ENCODE results near the gene SLFN12.
"Not testable (repeated sequence)": the region's sequence is repeated elsewhere in the genome, so short reads cannot be mapped to it uniquely, and the experiment has no call there.

The SLFN12 gene

DNA sequence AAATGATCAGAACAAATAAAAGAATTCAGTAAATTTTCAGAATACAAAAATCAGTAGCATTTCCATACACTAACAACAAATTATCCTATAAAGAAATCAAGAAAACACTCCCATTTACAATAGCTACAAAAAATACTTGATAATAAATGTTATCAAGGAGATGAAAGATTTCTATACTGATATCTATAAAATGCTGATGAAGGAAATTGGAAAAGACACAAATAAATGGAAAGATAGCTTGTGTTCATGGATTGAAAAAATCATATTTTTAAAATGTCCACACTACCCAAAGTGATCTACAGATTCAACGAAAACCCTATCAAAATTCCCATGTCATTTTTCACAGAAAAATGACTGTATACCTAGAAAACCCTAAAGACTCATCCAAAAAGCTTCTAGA lies 18.1 kb downstream of the SLFN12 start:
- no peak for DNase-seq (ENCODE audit: low read depth in 4 of 4, low spot score in 1 of 4)

GRCh38 chr17:35407531-35407930 lies 24.8 kb downstream of the SLFN12 start:
- no peak for DNase-seq (ENCODE audit: low read depth in 4 of 4, low spot score in 1 of 4)

GRCh38 chr17:35406568-35406967 lies 25.7 kb downstream of the SLFN12 start:
- no peak for DNase-seq (ENCODE audit: low read depth in 4 of 4, low spot score in 1 of 4)

DNA sequence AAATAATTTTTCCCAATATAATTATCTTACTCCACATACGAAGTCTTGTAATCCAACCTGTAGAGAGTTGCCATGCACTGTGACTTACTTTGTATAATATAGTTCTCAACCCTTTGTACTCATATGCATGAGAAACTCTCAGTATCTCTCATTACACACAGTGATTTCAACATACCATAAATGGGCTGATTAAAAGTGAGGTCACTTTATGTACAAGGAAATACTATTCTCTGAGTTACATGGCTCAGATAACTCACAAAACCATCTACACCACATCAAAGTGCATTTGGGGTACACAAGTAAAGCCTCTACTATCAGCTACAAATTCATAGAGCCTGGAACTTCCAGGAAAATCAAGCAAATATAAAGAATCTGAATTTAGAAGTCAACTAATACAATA lies 27.9 kb downstream of the SLFN12 start:
- DNase-seq (ENCODE audit: low read depth in 4 of 4, low spot score in 1 of 4) = no peak

GRCh38 chr17:35393783-35394182 lies 38.5 kb downstream of the SLFN12 start:
- not testable (repeated sequence) for DNase-seq (ENCODE audit: low read depth in 4 of 4, low spot score in 1 of 4)

- DNase-seq (ENCODE audit: low read depth in 4 of 4, low spot score in 1 of 4) = no peak
Observed at GRCh38 chr17:35390663-35391062, 41.6 kb downstream of the SLFN12 start.

GRCh38 chr17:35390156-35390555 lies 42.1 kb downstream of the SLFN12 start:
- no peak for DNase-seq (ENCODE audit: low read depth in 4 of 4, low spot score in 1 of 4)

GRCh38 chr17:35387496-35387895 lies 44.8 kb downstream of the SLFN12 start:
- no peak for DNase-seq (ENCODE audit: low read depth in 4 of 4, low spot score in 1 of 4)

GRCh38 chr17:35377706-35378105 lies 54.6 kb downstream of the SLFN12 start:
- DNase-seq (ENCODE audit: low read depth in 4 of 4, low spot score in 1 of 4) = no peak

DNA sequence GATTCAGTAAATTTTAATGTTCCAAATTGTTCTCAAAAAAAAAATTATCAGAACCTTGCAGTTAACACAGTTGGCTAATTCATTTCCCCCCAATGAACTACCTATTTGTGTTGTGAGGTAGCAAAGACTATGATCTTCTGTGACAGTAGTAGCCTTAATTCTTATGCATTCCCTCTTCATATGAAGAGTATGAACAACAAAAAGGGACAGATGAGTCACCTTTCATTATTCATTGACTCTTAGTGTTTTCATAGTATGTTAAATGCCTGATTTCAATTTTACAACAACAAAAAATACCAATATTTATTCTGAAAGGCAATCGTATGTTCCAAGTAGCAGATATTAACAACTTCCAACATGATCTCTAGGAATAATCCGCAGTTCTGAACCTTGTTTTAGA lies 55.2 kb downstream of the SLFN12 start:
- DNase-seq (ENCODE audit: low read depth in 4 of 4, low spot score in 1 of 4) = no peak

- DNase-seq (ENCODE audit: low read depth in 4 of 4, low spot score in 1 of 4) = no peak
Observed at GRCh38 chr17:35376245-35376644, 56.1 kb downstream of the SLFN12 start.

- no peak for DNase-seq (ENCODE audit: low read depth in 4 of 4, low spot score in 1 of 4)
Observed at GRCh38 chr17:35374766-35375344, 57.4 kb downstream of the SLFN12 start.

DNA sequence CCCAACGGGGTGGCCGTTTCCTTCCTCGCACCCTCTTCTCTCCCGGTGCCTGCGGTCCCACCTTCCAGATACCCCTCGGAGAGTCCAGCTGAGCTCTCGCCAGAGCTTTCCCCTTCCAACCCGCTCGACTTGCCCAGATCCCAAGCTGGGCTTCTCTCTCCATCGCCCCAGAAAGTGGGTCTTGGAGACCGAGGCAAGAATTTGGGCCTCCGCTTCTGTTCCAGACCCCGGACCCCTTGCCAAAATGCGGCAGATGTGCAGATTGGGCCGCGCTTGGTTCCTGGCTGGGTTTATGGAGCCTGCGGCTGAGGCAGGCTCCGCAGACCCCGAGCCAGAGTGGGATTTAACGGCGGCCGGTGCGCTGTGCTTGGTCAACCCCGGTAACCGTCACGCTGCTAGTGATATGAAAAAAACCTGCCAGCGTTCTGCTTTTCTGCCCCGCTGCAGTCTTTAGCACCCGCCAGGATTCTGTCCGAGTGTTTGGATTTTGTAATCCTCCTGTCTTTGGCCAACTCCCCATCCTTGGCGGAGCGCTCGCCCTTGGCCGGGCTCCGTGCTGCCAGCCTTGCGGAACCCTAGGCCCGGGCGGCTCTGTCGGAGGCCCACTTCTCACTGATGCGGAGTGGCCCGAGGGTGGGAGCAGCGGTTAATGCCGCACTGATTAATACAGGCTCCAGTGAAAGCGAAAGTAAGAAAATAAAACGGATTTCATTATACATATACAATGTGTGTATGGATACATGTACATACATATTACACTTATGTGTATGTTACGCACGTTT lies 58.1 kb downstream of the SLFN12 start:
- DNase-seq (ENCODE audit: low read depth in 4 of 4, low spot score in 1 of 4) = peak; percentile 13 to 32 (median 28)

DNA sequence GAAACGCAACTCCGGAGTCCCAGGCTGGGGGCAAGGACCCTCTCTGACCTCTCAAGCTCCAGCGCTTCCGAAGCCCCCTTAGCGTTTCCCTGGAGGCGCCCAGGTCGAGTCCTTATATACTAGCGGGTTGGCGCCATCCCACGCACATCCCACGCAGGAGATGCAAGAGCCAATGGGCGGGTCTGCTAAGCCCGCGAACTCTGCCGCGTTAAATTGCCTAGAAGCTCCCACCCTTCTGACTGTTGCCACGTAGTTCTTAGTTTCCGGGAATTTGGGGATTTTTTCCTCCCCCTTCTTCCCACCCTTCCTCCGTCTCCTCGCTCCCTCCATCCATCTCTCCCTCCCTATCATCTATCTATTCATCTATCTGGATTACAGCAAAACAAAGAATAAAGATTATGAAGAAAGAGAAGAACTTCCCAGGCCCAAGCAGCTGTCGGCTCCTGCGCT lies 58.7 kb downstream of the SLFN12 start, which contains the start of gene SLFN11:
SLFN11 (minus strand) TSS at position 88 of the 450 bp plus-strand sequence. CDS start 9,814 bp downstream, outside the sequence.
- peak; percentile 76 to 86 (median 79) for DNase-seq (ENCODE audit: low read depth in 4 of 4, low spot score in 1 of 4)

- peak in 1 of 4 experiments; percentile 3 for DNase-seq (ENCODE audit: low read depth in 4 of 4, low spot score in 1 of 4)
Observed at GRCh38 chr17:35372846-35373533, 59.3 kb downstream of the SLFN12 start.

- DNase-seq (ENCODE audit: low read depth in 4 of 4, low spot score in 1 of 4) = no peak
Observed at GRCh38 chr17:35371934-35372333, 60.4 kb downstream of the SLFN12 start.

DNA sequence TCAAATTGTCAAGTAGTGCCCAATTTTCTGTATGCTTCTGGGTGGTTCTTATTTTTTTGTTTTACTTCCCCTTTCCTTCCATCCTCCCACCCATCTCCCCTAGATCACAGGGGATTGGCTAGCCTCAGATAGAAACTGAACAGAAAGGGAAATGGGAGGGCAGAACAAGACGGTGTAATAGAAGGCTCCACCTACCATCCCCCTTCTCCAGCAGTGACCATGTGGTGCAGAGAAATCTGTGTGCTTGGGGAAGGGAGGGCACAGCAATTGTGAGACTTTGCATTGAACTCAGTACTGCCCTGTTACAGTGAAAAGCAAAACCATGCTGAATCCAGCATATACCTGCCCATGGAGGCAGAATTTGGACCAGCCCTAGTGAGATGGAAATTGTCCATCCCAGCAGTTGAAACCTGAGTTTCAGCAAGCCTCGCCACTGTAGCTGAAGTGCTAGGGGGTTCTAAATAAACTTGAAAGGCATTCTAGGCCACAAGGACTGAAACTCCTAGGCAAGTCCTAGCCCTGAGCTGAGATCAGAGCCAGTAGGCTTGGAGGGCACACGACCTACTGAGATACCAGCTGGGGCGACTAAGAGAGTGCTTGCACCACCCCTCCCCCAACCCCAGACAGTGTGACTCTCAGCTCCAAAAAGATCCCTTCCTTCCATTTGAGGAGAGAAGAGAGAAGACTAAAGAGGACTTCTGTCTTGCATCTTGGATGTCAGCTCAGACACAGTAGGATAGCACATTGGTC lies 64.0 kb downstream of the SLFN12 start:
- DNase-seq (ENCODE audit: low read depth in 4 of 4, low spot score in 1 of 4) = no peak

- no peak for DNase-seq (ENCODE audit: low read depth in 4 of 4, low spot score in 1 of 4)
Observed at GRCh38 chr17:35361027-35361426, 71.3 kb downstream of the SLFN12 start.
